ENCODE results near the gene GINS2.

Gene GINS2

DNA sequence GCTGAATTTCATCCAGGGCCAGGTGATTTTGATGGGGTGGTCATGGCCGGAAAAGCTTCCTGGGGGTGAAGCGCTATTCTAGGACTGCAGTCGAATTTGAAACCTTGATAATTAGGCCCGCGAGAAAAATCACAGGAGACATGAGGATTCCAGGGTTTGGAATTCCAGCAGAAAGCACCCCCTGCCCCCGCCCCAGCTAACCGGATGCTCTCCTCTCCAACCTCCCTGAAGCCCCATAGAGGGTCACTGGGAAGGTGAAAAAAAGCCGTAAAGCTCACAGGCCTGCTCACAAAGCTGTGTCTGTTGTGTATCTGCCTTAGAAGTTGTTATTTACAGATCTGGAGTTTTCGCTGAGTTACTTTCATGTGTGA, 1.2 kb upstream of the GINS2 start:
- no peak for DNase-seq (ENCODE audit: low read depth, low spot score)

- DNase-seq (ENCODE audit: low read depth, low spot score) = no peak
These were observed 663 bp upstream of the GINS2 start for GRCh38 chr16:85689285-85689949.

- DNase-seq (ENCODE audit: low read depth, low spot score) = no peak
These were observed 893 bp downstream of the GINS2 start for GRCh38 chr16:85687651-85688471.

DNA sequence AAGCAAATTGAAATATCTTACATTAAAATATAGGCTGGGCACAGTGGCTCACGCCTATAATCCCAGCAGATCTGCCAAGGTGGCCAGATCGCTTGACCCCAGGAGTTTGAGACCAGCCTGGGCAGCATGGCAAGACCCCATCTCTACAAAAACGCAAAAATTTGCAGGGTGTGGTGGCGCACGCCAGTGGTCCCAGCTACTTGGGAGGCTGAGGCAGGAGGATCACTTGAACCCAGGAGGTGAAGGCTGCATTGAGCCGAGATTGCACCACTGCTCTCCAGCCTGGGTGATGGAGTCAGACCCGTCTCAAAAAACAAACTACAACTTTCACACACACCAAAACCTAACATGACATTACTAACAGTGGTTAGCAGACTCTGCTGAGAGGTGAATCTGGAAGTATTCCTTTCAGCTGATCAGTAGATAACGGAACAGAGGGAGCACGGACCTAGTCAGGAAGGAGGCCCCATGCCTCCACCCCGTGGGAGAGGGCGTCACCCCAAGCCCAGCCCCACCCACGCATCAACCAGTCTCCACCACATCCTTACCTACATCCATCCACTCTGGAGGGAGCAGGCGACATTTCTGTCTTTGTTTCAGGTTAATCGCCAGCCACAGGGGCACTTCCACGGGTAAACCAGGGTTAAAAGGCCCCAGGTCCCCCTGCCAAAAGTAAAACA, 1.7 kb downstream of the GINS2 start:
- no peak for DNase-seq (ENCODE audit: low read depth, low spot score)

- DNase-seq (ENCODE audit: low read depth, low spot score) = no peak
These were observed 3.5 kb downstream of the GINS2 start for GRCh38 chr16:85685251-85685650.

DNA sequence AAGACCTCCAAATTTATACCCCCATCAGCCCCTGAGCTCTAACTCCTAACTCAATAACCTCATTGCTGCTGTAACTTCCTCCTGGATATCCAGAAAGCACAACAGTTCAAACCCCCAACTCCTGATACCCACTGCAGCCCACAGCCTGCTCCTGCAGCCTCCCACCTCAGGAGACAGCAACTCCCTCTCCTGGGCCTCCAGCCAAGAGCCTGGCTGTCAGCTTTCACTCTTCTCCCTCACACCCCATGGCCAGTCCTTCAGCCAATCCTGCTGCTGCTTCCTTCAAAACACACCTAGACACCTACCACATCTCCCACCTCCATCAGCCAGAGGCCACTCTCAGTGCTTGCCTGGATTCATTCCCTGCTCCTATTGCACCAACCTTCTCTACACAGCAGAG, 5.4 kb downstream of the GINS2 start:
- DNase-seq (ENCODE audit: low read depth, low spot score) = no peak

DNA sequence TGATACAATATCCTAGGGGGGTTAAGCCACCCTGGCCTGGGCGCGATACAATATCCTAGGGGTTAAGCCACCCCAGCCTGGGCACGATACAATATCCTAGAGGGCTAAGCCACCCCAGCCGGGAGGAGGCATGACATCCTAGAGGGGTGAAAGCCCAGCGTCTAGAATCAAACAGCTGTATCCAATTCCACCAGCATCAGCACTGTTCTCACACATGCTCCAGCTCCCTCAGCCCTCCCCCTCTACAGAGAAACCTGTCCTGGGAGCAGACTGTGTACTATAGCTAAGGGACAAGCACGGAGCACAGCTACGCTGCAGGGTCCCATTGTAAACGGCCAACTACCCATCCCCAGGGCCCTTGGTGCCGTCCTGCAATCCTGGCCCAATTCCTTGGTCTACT, 6.2 kb downstream of the GINS2 start:
- DNase-seq (ENCODE audit: low read depth, low spot score) = no peak

DNA sequence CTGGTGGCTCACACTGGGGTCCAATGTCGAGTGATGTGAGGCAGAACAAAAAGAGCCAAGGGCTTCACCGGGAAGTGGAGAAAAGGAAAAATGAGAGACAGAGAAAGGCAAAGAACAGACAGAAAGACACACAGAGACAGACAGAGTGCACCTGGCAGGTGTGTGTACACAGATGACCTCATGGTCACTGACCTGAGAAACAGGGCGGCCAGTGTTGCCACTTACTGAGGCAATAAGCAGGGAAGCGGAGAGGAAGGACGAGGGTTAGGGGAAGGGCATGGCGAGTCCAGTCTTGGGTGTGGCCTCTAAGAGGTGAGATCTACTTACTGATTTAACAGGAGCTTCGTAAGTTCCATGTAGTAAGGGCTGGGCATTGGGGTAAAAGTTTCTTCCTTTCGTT, 7.5 kb downstream of the GINS2 start:
- DNase-seq (ENCODE audit: low read depth, low spot score) = no peak

DNA sequence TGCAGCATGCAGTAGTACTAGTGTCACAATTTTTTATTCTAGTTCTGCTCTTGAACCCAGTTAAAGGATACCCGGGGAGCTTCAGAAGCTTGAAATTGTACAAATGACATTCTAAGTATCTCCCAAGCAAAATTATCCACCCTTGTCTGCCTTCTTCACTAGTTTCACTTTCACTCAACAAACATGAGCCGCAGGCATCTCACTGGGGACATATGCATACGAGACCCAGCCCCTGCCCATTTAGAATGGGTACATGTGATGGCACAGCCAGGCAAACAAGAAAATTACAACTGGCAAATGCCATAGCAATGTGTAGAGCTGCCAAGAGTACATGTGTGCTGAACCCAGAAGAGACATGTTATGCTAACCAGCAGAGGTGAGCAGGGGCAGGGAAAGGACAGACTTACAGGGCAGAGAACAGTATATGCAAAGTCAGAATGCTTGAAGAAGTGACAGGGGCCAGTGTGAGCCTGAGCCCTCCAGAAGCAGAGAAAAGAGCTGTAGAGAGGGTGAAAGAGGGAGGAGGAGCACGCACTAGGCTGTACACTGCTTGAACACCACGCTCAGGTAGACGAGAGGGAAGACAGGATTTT, 8.3 kb downstream of the GINS2 start:
- DNase-seq (ENCODE audit: low read depth, low spot score) = no peak

DNA sequence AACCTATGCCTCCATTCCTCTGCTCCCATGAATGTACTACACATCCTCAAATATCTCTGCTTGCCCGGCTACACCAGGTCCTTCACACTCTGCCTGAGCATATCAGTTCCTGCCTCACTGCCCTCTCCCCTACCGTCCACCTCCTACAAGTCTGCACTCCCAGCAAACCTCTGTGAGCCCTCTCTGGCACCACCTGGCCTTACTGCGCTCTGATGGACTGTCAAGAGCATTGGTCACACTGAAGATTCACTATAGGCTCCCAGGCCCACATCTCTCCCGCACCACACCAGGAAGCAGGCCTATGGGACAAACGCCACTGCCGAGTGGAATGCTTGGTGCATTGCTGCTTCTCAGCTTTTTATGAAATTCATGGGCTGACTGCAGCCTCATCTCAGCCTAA, 8.9 kb downstream of the GINS2 start:
- no peak for DNase-seq (ENCODE audit: low read depth, low spot score)

DNA sequence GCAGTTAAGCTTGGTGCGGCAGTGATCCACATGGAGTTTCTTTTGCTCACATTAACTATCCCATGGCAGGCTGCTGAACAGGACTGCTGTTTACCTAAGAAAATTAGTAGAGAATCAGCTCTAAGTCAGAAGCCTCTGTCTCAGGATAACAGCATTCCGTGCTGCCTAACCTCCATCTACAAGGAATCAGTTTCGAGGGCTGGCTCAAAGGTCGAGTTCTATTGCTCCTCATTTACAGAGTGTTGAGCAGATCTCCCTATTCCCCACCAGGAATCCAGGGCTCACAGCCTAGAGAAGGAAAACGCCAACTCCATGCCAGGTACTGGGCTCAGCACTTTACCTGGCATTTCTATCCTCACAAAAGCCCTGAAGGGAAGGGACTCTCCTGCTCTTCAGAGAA, 9.9 kb downstream of the GINS2 start:
- DNase-seq (ENCODE audit: low read depth, low spot score) = no peak

DNA sequence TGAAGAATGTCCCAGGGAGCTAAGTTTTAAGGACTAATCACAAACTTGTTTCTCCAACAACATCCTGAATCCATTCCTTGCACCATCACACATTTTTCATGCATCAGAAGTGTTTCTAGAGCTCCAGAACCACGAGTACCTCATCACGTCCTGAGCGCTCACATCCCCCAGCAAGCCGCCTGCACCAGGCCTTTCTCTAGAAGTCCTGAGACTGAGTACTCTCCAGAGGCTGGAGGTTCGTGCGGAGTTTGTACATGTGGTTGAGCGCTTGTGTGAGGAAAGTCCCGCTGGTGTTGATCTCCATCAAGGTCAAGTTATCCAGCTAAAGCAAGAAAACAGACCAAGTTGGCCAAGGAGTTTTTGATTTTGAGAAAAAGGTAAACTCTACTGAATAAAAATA, 10.7 kb downstream of the GINS2 start:
- no peak for DNase-seq (ENCODE audit: low read depth, low spot score)

DNA sequence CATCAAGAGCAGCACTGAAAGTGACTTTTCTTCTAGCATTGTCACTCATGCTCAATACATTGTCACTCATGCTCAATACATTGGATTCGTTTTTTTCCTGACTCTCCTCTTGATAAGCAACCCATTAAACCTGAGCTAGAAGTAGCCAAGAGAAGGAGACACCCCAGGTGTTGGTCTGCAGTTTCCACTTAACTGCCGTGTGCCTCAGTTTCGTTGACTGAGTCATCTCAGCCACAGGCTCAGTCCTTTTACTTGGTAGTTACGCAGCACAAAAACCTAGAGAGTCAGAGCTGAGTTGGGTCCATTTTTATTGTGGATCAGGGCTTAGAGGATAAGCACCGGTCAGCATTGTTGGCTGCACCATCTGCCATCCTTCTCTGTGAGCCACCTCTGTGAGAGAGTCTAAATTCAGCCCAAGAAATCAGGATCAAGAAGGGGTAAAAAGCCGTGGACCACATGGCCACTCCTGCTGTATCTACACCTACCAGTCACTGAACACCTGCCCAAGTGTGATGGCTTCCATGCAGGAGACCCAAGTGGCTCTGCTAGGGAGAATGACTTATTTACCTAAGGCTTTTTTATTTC, 11.3 kb downstream of the GINS2 start:
- no peak for DNase-seq (ENCODE audit: low read depth, low spot score)

DNA sequence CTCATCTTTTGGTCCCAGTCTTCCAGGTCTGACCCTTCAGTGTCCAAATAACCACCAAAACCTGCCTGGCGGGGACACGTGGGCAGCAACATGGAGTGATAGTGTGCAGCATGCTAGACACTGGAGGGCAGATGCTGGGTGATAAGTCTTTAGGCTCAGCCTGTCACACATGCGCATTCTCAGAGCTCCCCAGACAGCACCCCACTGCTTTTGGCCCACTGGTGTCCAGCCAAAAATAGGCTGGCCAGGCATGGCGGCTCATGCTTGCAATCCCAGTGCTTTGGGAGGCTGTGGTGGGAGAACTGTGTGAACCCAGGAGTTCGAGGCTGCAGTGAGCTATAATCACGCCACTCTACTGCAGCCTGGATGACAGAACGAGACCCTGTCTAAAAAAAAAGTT, 12.3 kb downstream of the GINS2 start:
- DNase-seq (ENCODE audit: low read depth, low spot score) = no peak

DNA sequence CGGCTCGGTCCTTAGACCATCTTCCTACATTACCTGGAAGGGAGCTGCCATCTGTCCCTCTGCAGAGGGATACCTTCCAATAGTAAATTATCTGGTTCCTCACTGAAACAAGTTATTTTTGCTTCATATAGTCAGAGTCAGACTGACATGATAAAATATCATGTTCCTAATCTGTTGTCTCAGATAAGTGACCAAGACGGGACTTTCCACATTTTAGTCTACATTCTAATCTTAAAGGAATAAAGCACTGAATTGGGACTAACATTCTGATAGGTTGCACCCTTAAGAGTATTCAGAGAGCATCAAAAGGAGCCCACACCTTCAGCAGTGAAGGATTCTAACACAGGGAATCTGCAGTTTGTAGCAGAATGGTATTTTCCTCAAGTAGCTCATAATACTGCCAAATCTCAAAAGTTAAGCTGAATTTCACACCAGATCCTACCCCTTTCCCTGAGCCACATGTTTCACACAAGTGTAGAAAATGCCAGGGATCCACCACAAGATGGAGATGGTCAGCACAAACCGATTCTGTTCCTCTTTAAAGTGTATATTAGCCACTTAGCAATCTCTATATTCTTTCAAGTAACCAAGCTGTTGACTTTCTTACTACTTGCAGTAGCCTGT, 13.4 kb downstream of the GINS2 start:
- peak; percentile 15 for DNase-seq (ENCODE audit: low read depth, low spot score)

- no peak for DNase-seq (ENCODE audit: low read depth, low spot score)
These were observed 13.9 kb downstream of the GINS2 start for GRCh38 chr16:85674828-85675227.

GRCh38 chr16:85674418-85674755, 14.4 kb downstream of the GINS2 start:
- no peak for DNase-seq (ENCODE audit: low read depth, low spot score)

GRCh38 chr16:85673529-85674417, 15.0 kb downstream of the GINS2 start:
- DNase-seq (ENCODE audit: low read depth, low spot score) = no peak

DNA sequence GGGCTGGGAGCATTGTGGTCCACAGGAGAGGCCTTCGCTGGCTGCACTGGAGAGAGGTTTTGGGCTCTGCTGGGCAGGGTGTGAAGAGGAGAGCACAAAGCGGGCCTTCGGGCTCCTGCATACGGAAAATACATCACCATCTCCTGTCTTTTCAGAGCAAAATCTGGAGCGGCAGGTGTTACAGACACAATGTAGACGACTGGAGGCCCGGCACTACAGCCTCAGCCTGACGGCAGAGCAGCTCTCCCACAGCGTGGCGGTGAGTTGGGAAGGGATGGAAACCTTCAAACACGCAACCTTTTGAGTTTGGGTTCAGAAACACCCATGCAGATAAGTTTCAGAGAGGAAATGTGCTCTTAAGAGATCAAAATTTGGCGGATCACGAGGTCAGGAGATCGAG, 17.9 kb downstream of the GINS2 start:
- no peak for DNase-seq (ENCODE audit: low read depth, low spot score)

GRCh38 chr16:85668676-85669424, 19.9 kb downstream of the GINS2 start:
- no peak for DNase-seq (ENCODE audit: low read depth, low spot score)

Measured in smooth muscle cell of the brain vasculature (primary cell).